Fibroblast of the conjunctiva (primary cell): ENCODE results near the gene PXN.

Experiments used
- DNase-seq: peaks from one replicate; pipeline ENCODE4 v3.0.0-alpha.2; 2010; ENCODE audit warnings: low read depth

The PXN gene

DNA sequence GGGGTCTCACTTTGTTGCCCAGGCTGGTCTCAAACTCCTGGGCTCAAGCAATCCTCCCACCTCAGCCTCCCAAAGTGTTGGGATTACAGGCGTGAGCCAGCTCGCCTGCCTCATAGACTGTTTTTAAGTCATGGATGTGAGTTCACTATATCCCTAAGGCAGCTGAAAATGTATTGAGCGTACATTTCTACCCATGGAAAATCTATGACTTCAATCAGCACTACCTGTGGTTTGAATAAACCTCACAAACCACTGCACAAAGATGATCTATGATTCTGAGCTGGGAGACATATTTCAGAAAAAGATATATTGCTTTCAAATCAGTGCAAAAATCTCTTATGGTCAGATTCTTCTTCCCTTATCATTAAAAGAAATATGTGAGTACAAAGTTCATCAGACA lies 93.5 kb downstream of the PXN start:
- DNase-seq = no peak

DNA sequence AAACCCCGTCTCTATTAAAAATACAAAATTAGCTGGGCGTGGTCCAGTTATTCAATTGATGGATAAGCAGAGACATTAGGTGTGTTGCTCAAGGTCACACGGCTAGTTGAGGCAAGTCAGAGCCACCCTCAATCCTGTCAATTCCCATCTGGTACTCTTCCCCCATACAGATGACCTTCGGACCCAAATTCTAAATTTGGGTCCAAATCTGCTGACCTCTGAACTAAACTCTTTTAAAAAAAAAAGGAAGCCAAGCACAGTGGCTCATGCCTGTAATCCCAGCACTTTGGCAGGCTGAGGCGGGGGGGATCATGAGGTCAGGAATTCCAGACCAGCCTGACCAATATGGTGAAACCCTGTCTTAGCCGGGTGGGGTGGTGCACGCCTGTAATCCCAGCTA lies 94.9 kb downstream of the PXN start:
- DNase-seq = no peak

DNA sequence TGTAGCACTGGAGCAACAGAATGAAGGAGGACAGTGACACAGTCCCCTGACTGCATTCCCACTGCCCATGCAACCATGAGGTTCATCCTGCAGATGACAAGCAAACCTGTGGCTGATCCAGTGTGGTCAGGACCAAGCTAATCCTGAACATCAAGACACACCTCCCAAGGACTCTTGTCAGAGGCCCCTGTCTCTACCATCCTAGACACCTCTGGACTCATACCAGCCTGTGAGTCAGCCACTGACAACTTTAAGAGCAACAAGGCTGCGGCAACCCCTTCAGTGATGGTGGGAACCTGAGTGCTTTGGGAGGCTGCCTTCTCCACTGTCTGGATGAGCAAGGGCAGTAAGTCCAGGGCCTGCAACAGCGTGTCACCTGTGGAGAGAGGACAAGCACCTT lies 95.6 kb downstream of the PXN start:
- DNase-seq = no peak

DNA sequence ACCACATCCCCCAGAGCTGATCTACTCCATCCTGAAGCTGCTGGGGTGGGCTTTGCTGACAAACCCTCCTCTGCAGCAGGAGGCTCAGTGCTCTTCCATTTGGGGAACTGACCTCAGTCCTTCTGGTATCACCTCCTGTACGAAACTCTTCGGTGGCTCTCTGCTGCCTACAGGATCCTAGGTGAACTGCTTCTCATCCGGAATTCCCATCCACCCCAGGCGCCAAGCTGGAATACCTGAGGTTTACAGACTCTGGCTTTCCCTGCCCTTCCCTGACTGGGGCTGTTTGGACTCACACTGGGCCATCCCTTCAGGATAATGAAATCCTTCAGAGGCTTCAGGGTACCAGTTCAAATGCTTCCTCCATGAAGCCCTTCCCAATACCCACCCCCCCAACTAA lies 97.2 kb downstream of the PXN start:
- no peak for DNase-seq

DNA sequence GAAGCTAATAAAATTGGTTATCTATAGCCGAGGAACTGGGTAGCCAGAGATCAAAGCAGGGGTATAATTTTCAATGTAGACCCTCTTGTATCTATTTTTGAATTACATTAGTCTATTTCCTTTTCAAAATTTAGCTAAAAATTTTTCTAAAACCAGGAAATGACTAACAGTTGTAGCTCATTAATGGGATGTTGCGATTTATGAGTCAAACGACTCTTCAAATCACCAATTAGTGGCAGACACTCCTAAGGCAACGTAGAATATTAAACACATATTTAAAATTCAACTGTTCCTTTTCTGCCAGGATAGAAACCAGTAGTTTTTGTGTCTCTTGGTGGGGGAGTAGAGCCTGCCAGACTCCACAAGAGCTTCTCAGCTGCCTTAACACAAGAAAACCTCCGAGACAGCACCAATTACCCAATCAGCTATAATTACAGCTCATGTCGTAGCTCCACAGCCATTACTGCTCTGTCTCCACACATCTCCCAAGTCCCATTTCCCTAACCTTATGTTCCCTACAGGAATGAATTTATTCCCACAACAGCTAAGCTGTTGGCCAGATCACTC lies 97.9 kb downstream of the PXN start:
- no peak for DNase-seq

DNA sequence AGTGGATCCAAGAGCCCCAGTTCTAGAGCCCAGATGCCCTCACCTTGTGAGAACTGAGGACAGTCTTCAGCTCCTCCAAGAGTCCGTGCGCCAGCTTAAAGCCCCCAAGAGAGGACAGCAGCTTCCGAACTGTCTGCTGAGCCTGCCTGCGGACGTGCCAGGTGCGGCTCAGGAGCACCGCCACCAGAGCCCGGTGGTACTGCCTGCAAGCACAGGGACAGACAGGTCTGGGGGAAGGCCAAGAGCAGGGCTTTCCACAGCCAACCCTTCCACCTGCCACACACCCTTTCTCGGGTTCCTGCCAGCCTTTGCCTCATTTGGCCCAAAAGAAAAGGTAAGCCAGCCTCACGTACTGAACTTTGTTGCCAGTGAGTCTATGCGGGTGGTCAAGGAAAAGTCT lies 101.2 kb downstream of the PXN start:
- DNase-seq = no peak

DNA sequence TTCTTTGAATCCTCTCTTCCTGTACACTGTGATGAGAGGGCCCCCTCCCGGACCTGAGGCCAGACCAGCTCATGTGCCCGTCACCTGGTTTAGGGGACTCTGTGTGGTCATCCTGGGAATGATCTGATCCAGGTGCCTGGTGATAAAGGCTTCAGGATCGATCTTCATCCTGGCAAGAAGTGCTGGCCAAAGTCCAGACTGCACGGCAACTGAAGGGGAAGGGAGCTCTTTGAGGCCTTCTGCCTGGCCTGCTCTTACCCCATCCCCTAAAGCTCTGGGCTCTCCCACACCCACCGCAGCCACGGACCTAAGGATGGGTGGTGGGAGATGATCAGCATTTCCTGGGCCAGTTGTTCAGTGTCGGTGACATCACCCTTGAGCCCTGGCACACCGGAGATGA lies 102.8 kb downstream of the PXN start:
- no peak for DNase-seq

DNA sequence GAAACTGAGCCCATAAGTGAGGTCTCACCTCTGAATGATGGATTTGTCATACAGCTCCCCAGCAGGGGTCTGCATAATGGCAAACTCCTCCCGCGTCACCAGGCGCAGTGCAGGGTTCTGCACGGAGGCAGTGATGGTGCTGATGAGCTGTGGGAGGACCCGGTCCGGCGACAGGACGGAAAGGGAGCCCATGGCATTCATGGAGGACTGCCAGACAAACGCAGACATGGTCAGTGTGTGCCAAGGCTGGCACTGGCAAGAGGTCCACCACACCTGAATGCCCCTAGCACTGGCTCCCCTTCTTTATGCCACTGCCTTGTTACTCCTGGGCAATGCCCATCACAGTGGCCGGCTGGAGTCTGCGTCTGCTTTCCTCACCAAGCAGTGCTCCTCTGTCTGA lies 103.7 kb downstream of the PXN start:
- DNase-seq = no peak
